Measurements from ENCODE around the gene CCDC9B.

The CCDC9B gene

DNA sequence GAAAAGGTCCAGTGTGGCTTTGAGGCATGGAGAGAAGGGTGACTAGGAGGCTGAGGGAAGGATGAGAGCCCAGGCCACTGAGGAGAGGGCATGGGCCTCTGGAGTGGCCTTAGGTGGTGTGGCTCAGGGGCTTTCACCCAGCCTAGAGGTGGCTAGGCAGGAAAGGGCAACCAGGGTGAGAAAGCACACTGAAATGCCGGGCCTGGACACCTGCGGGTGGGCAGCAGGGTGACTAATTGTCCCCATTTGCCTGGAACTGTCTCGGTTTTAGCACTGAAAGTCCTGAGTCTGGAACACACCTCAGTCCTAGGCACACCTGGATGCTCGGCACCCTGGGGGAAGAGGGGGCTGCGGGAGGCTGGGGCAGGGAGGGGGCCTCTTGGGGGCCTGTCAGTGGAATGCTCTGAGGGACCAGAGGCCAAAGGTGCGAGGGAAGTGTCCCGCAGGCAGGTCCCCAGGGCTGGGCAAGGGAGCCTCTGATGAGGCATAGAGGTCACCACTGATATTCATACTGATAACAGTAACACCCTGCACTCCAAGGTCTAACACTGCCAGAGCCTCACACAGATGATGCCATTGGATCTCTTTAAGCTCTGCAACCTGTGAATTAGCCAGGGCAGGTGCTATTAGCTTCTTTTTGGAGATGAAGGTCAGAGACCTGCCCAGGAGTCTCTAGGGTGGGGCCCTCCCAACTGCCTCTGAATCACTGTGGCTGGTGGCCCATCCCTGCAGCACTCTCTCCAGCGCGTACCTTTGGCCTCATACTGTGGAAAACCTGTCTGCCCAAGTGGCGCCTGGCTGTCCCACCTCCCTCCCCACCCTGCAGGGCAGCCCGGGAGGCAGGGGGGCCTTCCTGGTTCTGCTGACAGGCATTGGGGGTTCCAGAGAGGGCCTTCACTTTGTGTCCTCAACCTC is 7.1 kb upstream of the CCDC9B start:
- no peak overlapping the region for H2BK120ac ChIP-seq (ENCODE audit: insufficient read depth, low read length, poor library complexity)
- no peak overlapping the region for H2BK12ac ChIP-seq (ENCODE audit: low read length)
- H3K9me3 ChIP-seq (ENCODE audit: insufficient read depth, low read depth, low read length): peaks cover 2% of the 10 kb centered on the region
- H3K36me3 ChIP-seq (ENCODE audit: control insufficient read depth in 1 of 2, insufficient read depth in 2 of 2, low read length in 2 of 2): no peaks in the 10 kb centered on the region
- H3K4me2 ChIP-seq (ENCODE audit: low read length): no peak overlapping the region
- WGBS (ENCODE audit: extremely low coverage, insufficient coverage, insufficient read length): no CpG with 5 or more reads among the region's 11 CpGs
- no peak overlapping the region for H3K4ac ChIP-seq (ENCODE audit: low read depth, low read length)
- H2AK5ac ChIP-seq (ENCODE audit: low read length): no peak overlapping the region
- H3K14ac ChIP-seq (ENCODE audit: low read length): no peak overlapping the region
- no peaks in the 10 kb centered on the region for H3K27me3 ChIP-seq (ENCODE audit: insufficient read depth, low read length)
- peak; percentile 42 to 55 for DNase-seq
- no peak overlapping the region for H3K9ac ChIP-seq (ENCODE audit: low read length)
- no peak overlapping the region for H2BK5ac ChIP-seq (ENCODE audit: low read depth, low read length, poor library complexity)
- no peak overlapping the region for H4K8ac ChIP-seq (ENCODE audit: low read depth, low read length)
- no peak overlapping the region for H4K91ac ChIP-seq (ENCODE audit: low read depth, low read length)
- H3K79me2 ChIP-seq (ENCODE audit: control insufficient read depth, insufficient read depth, low read length, poor library complexity): no peaks in the 10 kb centered on the region
- H3K27ac ChIP-seq (ENCODE audit: low read depth, low read length): no peak overlapping the region
- no peak overlapping the region for H3K23ac ChIP-seq (ENCODE audit: low read length)
- H3K18ac ChIP-seq (ENCODE audit: low read length): no peak overlapping the region
- H4K12ac ChIP-seq (ENCODE audit: low read depth, low read length): no peak overlapping the region
- no peak overlapping the region for H3K4me3 ChIP-seq (ENCODE audit: low read depth, low read length)
- H2AFZ ChIP-seq (ENCODE audit: insufficient read depth, low read length, poor library complexity): no peak overlapping the region
- H3K4me1 ChIP-seq (ENCODE audit: control insufficient read depth in 1 of 2, insufficient read depth in 2 of 2, low read length in 2 of 2): no peaks in the 10 kb centered on the region
- no peaks in the 10 kb centered on the region for H3K79me1 ChIP-seq (ENCODE audit: low read length)

DNA sequence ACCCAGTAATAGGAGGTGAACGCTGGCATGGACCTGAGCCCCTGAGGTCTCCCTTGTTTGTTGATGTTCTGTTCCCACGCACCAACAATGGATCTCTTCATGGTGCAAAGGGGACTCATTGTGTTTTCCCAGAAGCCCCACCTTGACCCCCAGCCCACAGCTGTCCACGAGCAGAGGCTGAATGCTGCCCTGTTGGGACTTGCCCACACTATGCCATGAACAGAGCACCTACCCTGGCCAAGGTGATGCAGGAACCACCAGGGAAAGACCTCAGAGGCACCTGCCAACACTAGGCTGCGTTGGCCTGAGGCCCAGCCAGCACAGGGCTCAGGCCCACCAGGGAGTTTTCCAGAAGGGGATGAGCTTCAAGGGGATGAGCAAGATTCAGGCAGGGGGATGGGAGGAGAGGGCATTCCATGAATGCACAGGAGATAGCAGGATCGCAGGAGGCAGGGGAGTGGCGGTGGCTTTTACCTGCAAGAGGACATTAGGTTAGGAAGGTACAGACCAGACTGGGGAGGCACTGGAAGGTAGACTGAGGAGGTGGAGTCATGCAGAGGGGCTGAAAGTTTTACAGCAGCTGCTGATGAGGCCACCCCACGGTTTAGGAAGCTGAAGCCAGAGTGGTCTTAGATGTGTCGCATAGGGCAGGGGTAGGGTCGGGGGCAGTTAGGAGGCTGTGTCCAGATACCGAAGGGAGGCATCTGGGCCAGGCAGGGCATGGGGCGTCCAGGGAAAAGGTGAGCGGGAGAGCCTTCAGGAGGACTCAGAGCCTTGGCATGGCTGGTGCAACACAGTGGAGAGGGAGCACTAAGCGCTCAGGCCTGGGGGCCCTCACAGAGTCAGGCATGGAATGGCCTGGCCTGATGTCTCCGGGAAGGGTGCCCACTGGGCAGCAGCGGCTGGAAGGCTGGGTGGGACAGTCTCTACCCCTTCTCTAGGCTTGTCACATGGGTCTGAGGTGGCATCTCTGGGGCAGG is 6.1 kb upstream of the CCDC9B start:
- H2BK5ac ChIP-seq (ENCODE audit: low read depth, low read length, poor library complexity): no peak overlapping the region
- H2AK5ac ChIP-seq (ENCODE audit: low read length): no peak overlapping the region
- no peak overlapping the region for H4K8ac ChIP-seq (ENCODE audit: low read depth, low read length)
- no peak overlapping the region for H2BK120ac ChIP-seq (ENCODE audit: insufficient read depth, low read length, poor library complexity)
- H3K4me3 ChIP-seq (ENCODE audit: low read depth, low read length): no peak overlapping the region
- H3K79me1 ChIP-seq (ENCODE audit: low read length): no peaks in the 10 kb centered on the region
- no peak overlapping the region for H3K4ac ChIP-seq (ENCODE audit: low read depth, low read length)
- no peaks in the 10 kb centered on the region for H3K4me1 ChIP-seq (ENCODE audit: control insufficient read depth in 1 of 2, insufficient read depth in 2 of 2, low read length in 2 of 2)
- no peak overlapping the region for H3K18ac ChIP-seq (ENCODE audit: low read length)
- H3K14ac ChIP-seq (ENCODE audit: low read length): no peak overlapping the region
- no peak overlapping the region for H2AFZ ChIP-seq (ENCODE audit: insufficient read depth, low read length, poor library complexity)
- no peaks in the 10 kb centered on the region for H3K36me3 ChIP-seq (ENCODE audit: control insufficient read depth in 1 of 2, insufficient read depth in 2 of 2, low read length in 2 of 2)
- WGBS (ENCODE audit: extremely low coverage, insufficient coverage, insufficient read length): no CpG with 5 or more reads among the region's 15 CpGs
- H3K9me3 ChIP-seq (ENCODE audit: insufficient read depth, low read depth, low read length): peaks cover 2% of the 10 kb centered on the region
- H2BK12ac ChIP-seq (ENCODE audit: low read length): no peak overlapping the region
- H3K27ac ChIP-seq (ENCODE audit: low read depth, low read length): no peak overlapping the region
- no peak overlapping the region for H4K12ac ChIP-seq (ENCODE audit: low read depth, low read length)
- no peak overlapping the region for H4K91ac ChIP-seq (ENCODE audit: low read depth, low read length)
- no peak overlapping the region for H3K23ac ChIP-seq (ENCODE audit: low read length)
- H3K9ac ChIP-seq (ENCODE audit: low read length): no peak overlapping the region
- H3K27me3 ChIP-seq (ENCODE audit: insufficient read depth, low read length): no peaks in the 10 kb centered on the region
- DNase-seq: no peak
- no peaks in the 10 kb centered on the region for H3K79me2 ChIP-seq (ENCODE audit: control insufficient read depth, insufficient read depth, low read length, poor library complexity)
- no peak overlapping the region for H3K4me2 ChIP-seq (ENCODE audit: low read length)

DNA sequence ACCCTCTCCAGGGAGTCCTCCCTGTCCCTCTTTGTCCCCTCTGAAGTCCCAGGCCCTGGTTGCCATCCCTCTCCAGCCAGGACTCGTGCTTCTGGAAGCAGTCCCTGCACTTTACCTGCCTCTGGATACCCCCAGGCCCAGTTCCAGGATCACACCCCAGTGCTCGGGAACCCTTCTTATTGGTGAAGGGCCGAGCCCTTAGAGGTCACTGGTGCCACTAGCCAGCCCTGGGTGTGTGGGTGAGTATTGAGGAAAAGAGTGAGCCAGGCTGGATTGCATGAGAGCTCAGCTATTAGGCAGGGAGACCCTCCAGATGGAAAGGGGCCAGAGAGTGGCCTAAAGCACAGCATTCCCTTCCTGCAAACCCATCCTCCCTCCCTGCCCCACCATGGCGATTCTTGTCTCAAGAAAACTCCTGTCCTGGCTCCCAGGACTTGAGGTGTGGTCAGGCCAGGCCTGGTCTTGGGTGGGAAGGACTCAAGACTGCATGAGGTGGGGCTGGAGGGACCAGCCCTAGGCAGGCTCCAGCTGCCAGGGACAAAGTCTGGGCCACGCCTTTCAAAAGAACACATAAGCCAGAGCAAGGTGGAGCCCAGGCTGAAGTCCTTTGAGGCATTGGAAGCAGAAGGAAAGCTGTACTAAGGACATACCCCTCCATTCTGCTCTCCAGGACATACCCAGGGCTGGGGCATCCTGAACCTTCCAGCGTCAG is 5.3 kb upstream of the CCDC9B start:
- H3K27me3 ChIP-seq (ENCODE audit: insufficient read depth, low read length): no peaks in the 10 kb centered on the region
- no CpG with 5 or more reads among the region's 6 CpGs for WGBS (ENCODE audit: extremely low coverage, insufficient coverage, insufficient read length)
- H2BK12ac ChIP-seq (ENCODE audit: low read length): no peak overlapping the region
- no peak overlapping the region for H3K4me2 ChIP-seq (ENCODE audit: low read length)
- no peak overlapping the region for H3K4ac ChIP-seq (ENCODE audit: low read depth, low read length)
- H3K23ac ChIP-seq (ENCODE audit: low read length): no peak overlapping the region
- DNase-seq: no peak
- no peak overlapping the region for H3K14ac ChIP-seq (ENCODE audit: low read length)
- H4K91ac ChIP-seq (ENCODE audit: low read depth, low read length): no peak overlapping the region
- no peaks in the 10 kb centered on the region for H3K79me1 ChIP-seq (ENCODE audit: low read length)
- H3K4me3 ChIP-seq (ENCODE audit: low read depth, low read length): no peak overlapping the region
- no peak overlapping the region for H3K18ac ChIP-seq (ENCODE audit: low read length)
- H2BK120ac ChIP-seq (ENCODE audit: insufficient read depth, low read length, poor library complexity): no peak overlapping the region
- no peak overlapping the region for H3K27ac ChIP-seq (ENCODE audit: low read depth, low read length)
- H3K79me2 ChIP-seq (ENCODE audit: control insufficient read depth, insufficient read depth, low read length, poor library complexity): no peaks in the 10 kb centered on the region
- H3K9ac ChIP-seq (ENCODE audit: low read length): no peak overlapping the region
- H3K4me1 ChIP-seq (ENCODE audit: control insufficient read depth in 1 of 2, insufficient read depth in 2 of 2, low read length in 2 of 2): no peaks in the 10 kb centered on the region
- H3K36me3 ChIP-seq (ENCODE audit: control insufficient read depth in 1 of 2, insufficient read depth in 2 of 2, low read length in 2 of 2): no peaks in the 10 kb centered on the region
- no peak overlapping the region for H2BK5ac ChIP-seq (ENCODE audit: low read depth, low read length, poor library complexity)
- H2AK5ac ChIP-seq (ENCODE audit: low read length): no peak overlapping the region
- no peak overlapping the region for H4K8ac ChIP-seq (ENCODE audit: low read depth, low read length)
- no peak overlapping the region for H2AFZ ChIP-seq (ENCODE audit: insufficient read depth, low read length, poor library complexity)
- H4K12ac ChIP-seq (ENCODE audit: low read depth, low read length): no peak overlapping the region
- peaks cover 2% of the 10 kb centered on the region for H3K9me3 ChIP-seq (ENCODE audit: insufficient read depth, low read depth, low read length)

DNA sequence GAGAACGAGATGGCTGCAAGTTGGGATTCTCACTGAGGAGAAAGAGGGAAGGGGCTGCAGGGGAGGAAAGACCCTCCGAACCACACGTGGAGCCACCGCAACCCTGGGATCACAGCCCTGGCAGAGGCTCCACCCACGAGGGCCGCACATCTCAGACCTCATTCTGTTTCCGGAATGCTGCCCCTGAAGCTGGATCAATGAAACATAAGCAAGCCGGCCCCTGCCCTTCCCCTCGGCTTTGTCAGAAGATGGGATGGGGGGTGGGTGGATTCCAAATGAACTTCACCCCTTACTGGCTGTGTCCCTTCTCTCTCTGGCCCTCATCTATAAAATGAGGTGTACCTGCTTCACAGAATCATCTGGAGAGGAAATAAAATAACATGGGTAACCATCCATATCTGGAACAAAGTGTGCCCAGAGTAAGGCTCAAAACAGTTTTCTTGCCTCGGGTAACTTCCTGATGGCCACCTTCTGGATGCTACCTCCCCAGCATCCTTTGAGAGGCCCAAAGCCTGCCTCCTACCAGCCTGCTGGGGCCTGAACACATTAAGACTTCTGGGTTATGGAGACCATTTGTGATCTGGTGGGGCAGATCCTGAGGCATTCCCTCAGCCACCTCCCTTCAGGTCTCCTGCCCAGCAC is 4.6 kb upstream of the CCDC9B start:
- peaks cover 2% of the 10 kb centered on the region for H3K9me3 ChIP-seq (ENCODE audit: insufficient read depth, low read depth, low read length)
- WGBS (ENCODE audit: extremely low coverage, insufficient coverage, insufficient read length): no CpG with 5 or more reads among the region's 10 CpGs

More for the DNA sequence above, 4.6 kb upstream of the CCDC9B start:
- Histone ChIP-seq H3K14ac (ENCODE audit: low read length) (no peak overlapping the region), H3K79me2 (ENCODE audit: control insufficient read depth, insufficient read depth, low read length, poor library complexity) (no peaks in the 10 kb centered on the region), H3K23ac (ENCODE audit: low read length) (no peak overlapping the region), H2AFZ (ENCODE audit: insufficient read depth, low read length, poor library complexity) (no peak overlapping the region), H3K27me3 (ENCODE audit: insufficient read depth, low read length) (no peaks in the 10 kb centered on the region), H4K8ac (ENCODE audit: low read depth, low read length) (no peak overlapping the region), H2BK120ac (ENCODE audit: insufficient read depth, low read length, poor library complexity) (no peak overlapping the region), H4K12ac (ENCODE audit: low read depth, low read length) (no peak overlapping the region), H3K9ac (ENCODE audit: low read length) (no peak overlapping the region), H3K36me3 (ENCODE audit: control insufficient read depth in 1 of 2, insufficient read depth in 2 of 2, low read length in 2 of 2) (no peaks in the 10 kb centered on the region), H2AK5ac (ENCODE audit: low read length) (no peak overlapping the region), H3K27ac (ENCODE audit: low read depth, low read length) (no peak overlapping the region), H3K4ac (ENCODE audit: low read depth, low read length) (no peak overlapping the region), H2BK5ac (ENCODE audit: low read depth, low read length, poor library complexity) (no peak overlapping the region), H4K91ac (ENCODE audit: low read depth, low read length) (no peak overlapping the region), H3K18ac (ENCODE audit: low read length) (no peak overlapping the region), H2BK12ac (ENCODE audit: low read length) (no peak overlapping the region), H3K4me3 (ENCODE audit: low read depth, low read length) (no peak overlapping the region), H3K4me1 (ENCODE audit: control insufficient read depth in 1 of 2, insufficient read depth in 2 of 2, low read length in 2 of 2) (peaks cover 0 to 3% of the 10 kb centered on the region in 2 experiments), H3K79me1 (ENCODE audit: low read length) (no peaks in the 10 kb centered on the region), H3K4me2 (ENCODE audit: low read length) (no peak overlapping the region)
- DNase-seq: no peak

All from trophoblast cell (in vitro differentiated cells and primary cell).